Activated B cell treated with CpG ODN at 0.5 μM for 24 hours (primary cell): ENCODE data around the gene C10orf71. TPM values are rescaled to one million over a fixed set of nuclear protein-coding genes. Genes with fewer than 3 reads are reported as not detected.

ENCODE experiments used
- ATAC-seq: fragments of 200-7000 bp; cut with Tn5 transposase; one replicate; pipeline ENCODE4 v1.10.0; 2021; ENCODE audit warnings: low read depth, mild to moderate bottlenecking, moderate library complexity
- CTCF ChIA-PET: fragments of 350-600 bp; sonication (Branson Sonifier 250); formaldehyde crosslinking; loops from one replicate; lab custom pipeline; 2021; ENCODE audit warnings: antibody characterized with exemption; lab: Charles Lee
- POLR2A ChIA-PET: fragments of 350-600 bp; sonication (Branson Sonifier 250); formaldehyde crosslinking; loops from one replicate; lab custom pipeline; 2021; ENCODE audit warnings: antibody characterized with exemption; lab: Charles Lee
- DNase-seq: peaks from one replicate; pipeline ENCODE4 v3.0.0; 2022
- H3K27ac Mint-ChIP-seq: one replicate; pipeline ENCODE4 v1.8.0; 2020; ENCODE audit warnings: mixed read lengths
- H3K27me3 Mint-ChIP-seq: one replicate; pipeline ENCODE4 v1.8.0; 2021; ENCODE audit warnings: mixed read lengths
- H3K36me3 Mint-ChIP-seq: one replicate; pipeline ENCODE4 v1.8.0; 2021; ENCODE audit warnings: low read depth, mixed read lengths
- H3K4me1 Mint-ChIP-seq: one replicate; pipeline ENCODE4 v1.8.0; 2021; ENCODE audit warnings: mixed read lengths
- H3K4me3 Mint-ChIP-seq: one replicate; pipeline ENCODE4 v1.8.0; 2020; ENCODE audit warnings: mild to moderate bottlenecking, mixed read lengths
- H3K9me3 Mint-ChIP-seq: one replicate; pipeline ENCODE4 v1.8.0; 2020; ENCODE audit warnings: mixed read lengths
- intact Hi-C: fragments of 100-400 bp; cut with micrococcal nuclease; formaldehyde crosslinking; loops from one replicate; pipeline ENCODE4 v1.15.1; 2024
- total RNA-seq: library from RNA; stranded (reverse); gene quantifications from 2 replicates; pipeline ENCODE4 v1.2.3, GENCODE V29; 2022
- TF ChIP-seq, protein P1 (sequence below): fragments of 200-600 bp; IDR thresholded peaks from one replicate; pipeline ENCODE4 v1.8.0; 2022; ENCODE audit warnings: antibody characterized with exemption, mild to moderate bottlenecking

The C10orf71 gene
- total RNA-seq, 1 donor from 2014 or later = not detected

GRCh38 chr10:49355221-49355620 is 56.3 kb downstream of the C10orf71 start:
- intact Hi-C loops = no loop called here
- Mint-ChIP-seq H3K36me3 (no peaks in the 10 kb centered on the region), H3K4me1 (no peaks in the 10 kb centered on the region), H3K27ac (no peak overlapping the region), H3K27me3 (peaks cover 6% of the 10 kb centered on the region), H3K9me3 (peaks cover 5% of the 10 kb centered on the region), H3K4me3 (no peak overlapping the region)
- no peak for ATAC-seq
- ChIA-PET CTCF (no interaction called here), POLR2A (no interaction called here)
- TF ChIP-seq, protein P1, sequence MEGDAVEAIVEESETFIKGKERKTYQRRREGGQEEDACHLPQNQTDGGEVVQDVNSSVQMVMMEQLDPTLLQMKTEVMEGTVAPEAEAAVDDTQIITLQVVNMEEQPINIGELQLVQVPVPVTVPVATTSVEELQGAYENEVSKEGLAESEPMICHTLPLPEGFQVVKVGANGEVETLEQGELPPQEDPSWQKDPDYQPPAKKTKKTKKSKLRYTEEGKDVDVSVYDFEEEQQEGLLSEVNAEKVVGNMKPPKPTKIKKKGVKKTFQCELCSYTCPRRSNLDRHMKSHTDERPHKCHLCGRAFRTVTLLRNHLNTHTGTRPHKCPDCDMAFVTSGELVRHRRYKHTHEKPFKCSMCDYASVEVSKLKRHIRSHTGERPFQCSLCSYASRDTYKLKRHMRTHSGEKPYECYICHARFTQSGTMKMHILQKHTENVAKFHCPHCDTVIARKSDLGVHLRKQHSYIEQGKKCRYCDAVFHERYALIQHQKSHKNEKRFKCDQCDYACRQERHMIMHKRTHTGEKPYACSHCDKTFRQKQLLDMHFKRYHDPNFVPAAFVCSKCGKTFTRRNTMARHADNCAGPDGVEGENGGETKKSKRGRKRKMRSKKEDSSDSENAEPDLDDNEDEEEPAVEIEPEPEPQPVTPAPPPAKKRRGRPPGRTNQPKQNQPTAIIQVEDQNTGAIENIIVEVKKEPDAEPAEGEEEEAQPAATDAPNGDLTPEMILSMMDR = no peak
- no peak for DNase-seq

- ChIA-PET CTCF (no interaction called here), POLR2A (no interaction called here)
- peaks cover 3% of the 10 kb centered on the region for H3K9me3 Mint-ChIP-seq
- intact Hi-C loops = no loop called here
- H3K27me3 Mint-ChIP-seq = peaks cover 6% of the 10 kb centered on the region
- no peak for ATAC-seq
- H3K36me3 Mint-ChIP-seq = no peaks in the 10 kb centered on the region
- TF ChIP-seq, protein P1 = no peak
- no peak for DNase-seq
- no peaks in the 10 kb centered on the region for H3K4me1 Mint-ChIP-seq
- no peak overlapping the region for H3K27ac Mint-ChIP-seq
- H3K4me3 Mint-ChIP-seq = no peak overlapping the region
Observed at GRCh38 chr10:49356181-49356580, 57.2 kb downstream of the C10orf71 start.

GRCh38 chr10:49356944-49357343 is 58.0 kb downstream of the C10orf71 start:
- ChIA-PET CTCF (no interaction called here), POLR2A (no interaction called here)
- H3K36me3 Mint-ChIP-seq = no peaks in the 10 kb centered on the region
- peaks cover 6% of the 10 kb centered on the region for H3K27me3 Mint-ChIP-seq
- H3K4me1 Mint-ChIP-seq = peaks cover under 1% of the 10 kb centered on the region
- H3K27ac Mint-ChIP-seq = no peak overlapping the region
- intact Hi-C loops = no loop called here
- no peak overlapping the region for H3K4me3 Mint-ChIP-seq
- no peak for ATAC-seq
- DNase-seq = no peak
- TF ChIP-seq, protein P1 = no peak
- H3K9me3 Mint-ChIP-seq = peaks cover 3% of the 10 kb centered on the region

DNA sequence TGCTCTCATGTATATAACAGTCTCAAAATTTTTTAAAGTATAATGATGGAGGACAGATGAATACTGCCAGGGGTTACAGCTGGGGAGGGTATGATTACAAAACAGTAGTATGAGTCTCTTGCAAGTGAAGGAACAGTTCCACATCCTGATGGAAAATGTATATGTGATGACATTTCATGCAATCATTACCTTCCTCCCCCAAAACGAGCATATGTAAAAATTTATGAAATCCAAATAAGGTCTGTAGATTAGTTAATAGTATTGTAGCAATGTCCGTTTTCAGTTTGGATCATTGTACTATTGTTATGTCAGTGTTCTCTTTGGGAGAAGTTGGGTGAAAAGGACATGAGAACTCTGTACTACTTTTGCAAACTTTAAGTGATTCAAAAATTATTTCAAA is 58.9 kb downstream of the C10orf71 start:
- ChIA-PET CTCF (no interaction called here), POLR2A (no interaction called here)
- H3K36me3 Mint-ChIP-seq = no peaks in the 10 kb centered on the region
- H3K4me3 Mint-ChIP-seq = no peak overlapping the region
- intact Hi-C loops = no loop called here
- ATAC-seq (no peak), DNase-seq (no peak)
- H3K27ac Mint-ChIP-seq = no peak overlapping the region
- TF ChIP-seq, protein P1 = no peak
- H3K4me1 Mint-ChIP-seq = peaks cover 10% of the 10 kb centered on the region
- H3K27me3 Mint-ChIP-seq = peaks cover 6% of the 10 kb centered on the region
- H3K9me3 Mint-ChIP-seq = peaks cover 3% of the 10 kb centered on the region

DNA sequence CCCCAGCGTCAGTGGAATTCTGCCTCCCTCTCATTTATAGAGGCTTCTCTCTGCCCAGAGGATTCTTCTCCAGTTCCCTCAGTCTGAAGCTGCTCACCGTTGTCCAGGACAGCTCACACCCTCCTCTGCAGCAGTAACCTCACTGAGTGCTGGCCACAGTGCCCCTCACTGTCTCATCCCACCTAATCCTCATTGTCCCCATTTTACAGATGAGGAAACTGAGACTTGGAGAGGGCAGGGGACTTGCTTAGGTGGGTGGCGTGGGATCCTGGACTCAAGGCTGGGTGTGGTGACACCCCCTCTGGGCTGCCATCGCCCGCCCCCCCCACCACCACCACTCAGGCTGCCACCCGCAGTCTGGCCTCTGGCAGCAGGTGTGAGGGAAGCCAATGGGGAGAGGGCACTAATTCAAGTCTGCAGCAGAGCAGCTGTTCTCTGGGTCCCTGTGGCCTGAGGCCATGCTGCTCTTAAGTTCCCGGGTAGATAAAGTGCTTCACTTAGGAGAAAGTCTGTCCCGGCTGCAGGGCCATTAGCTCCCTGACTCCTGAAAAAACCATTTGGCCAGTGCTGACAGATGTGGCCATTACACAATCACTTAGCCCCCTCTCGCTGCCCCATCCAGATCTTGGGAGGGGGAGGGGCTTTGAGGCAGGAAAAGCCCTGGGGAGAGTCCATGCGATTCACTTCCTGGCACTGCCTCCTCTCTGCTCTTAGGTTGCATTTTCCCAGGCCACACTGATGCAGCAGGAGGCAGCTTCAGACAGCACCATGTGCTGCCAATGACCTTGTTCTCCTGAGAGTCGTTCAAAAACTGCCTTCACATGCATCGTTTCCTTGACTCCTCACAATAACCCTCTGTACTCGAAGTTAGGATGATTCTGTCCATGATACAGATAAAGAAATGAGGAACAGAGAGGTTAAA is 60.6 kb downstream of the C10orf71 start:
- CTCF ChIA-PET = no interaction called here
- TF ChIP-seq, protein P1 = no peak
- H3K4me1 Mint-ChIP-seq = peaks cover 12% of the 10 kb centered on the region
- POLR2A ChIA-PET = no interaction called here
- peaks cover 6% of the 10 kb centered on the region for H3K27me3 Mint-ChIP-seq
- ATAC-seq (no peak), DNase-seq (no peak)
- no peaks in the 10 kb centered on the region for H3K36me3 Mint-ChIP-seq
- intact Hi-C loops = loop anchor here (5.0 kb wide), 1 partner anchor 182 kb away; no protein-coding TSS in a partner anchor
- H3K9me3 Mint-ChIP-seq = peaks cover 3% of the 10 kb centered on the region
- no peak overlapping the region for H3K27ac Mint-ChIP-seq
- H3K4me3 Mint-ChIP-seq = no peak overlapping the region
